Panc1 (cell line): Measurements from ENCODE around the gene MEP1A. TPM values are rescaled to one million over a fixed set of nuclear protein-coding genes. Genes with fewer than 3 reads are reported as not detected.
"Not testable (repeated sequence)": the region's sequence is repeated elsewhere in the genome, so short reads cannot be mapped to it uniquely, and the experiment has no call there.

Experiments used
- ATAC-seq: fragments of 200-7000 bp; cut with Tn5 transposase; 2 replicates; pipeline ENCODE4 v1.9.1; 2020; ENCODE audit warnings: mild to moderate bottlenecking, moderate library complexity
- BruUV-seq: library from RNA; stranded (reverse); fragments of 400-500 nt; replicated peaks from 2 replicates; lab custom pipeline; 2021; lab: Mats Ljungman, UMichigan
- CTCF ChIA-PET: fragments of 300-600 bp; sonication (Branson Sonifier 250); formaldehyde crosslinking; loops from one replicate; lab custom pipeline; 2022; ENCODE audit warnings: antibody characterized with exemption; lab: Charles Lee
- POLR2A ChIA-PET: fragments of 300-600 bp; sonication (Branson Sonifier 250); formaldehyde crosslinking; loops from one replicate; lab custom pipeline; 2022; ENCODE audit warnings: antibody characterized with exemption; lab: Charles Lee
- DNase-seq: peaks from one replicate; pipeline ENCODE4 v3.0.0-alpha.2; 2010; ENCODE audit warnings: low read depth, low spot score
- H3K27ac ChIP-seq: 2 replicates; pipeline ENCODE4 v1.5.1; 2011; ENCODE audit warnings: mild to moderate bottlenecking, low read length, inconsistent platforms
- H3K27me3 ChIP-seq: fragments of 200-500 bp; sonication (Bioruptor generic); 2 replicates; pipeline ENCODE4 v1.6.0; 2014; ENCODE audit warnings: low read length, inconsistent platforms; ENCODE audit not compliant: control insufficient read depth, insufficient read depth
- H3K36me3 ChIP-seq: fragments of 200-500 bp; sonication (Bioruptor generic); 2 replicates; pipeline ENCODE4 v1.5.1; 2014; ENCODE audit warnings: inconsistent platforms, mild to moderate bottlenecking, low read length, moderate library complexity; ENCODE audit not compliant: control insufficient read depth, insufficient read depth
- H3K4me1 ChIP-seq: 2 replicates; pipeline ENCODE4 v1.5.1; 2011; ENCODE audit warnings: inconsistent platforms, mild to moderate bottlenecking, low read length, moderate library complexity; ENCODE audit not compliant: control insufficient read depth, insufficient read depth
- H3K4me3 ChIP-seq, 2 experiments: 2 replicates each; pipeline ENCODE4 v1.5.1; 2011 to 2012; ENCODE audit warnings: low read depth in 2 of 2, low read length in 2 of 2, mild to moderate bottlenecking in 2 of 2, inconsistent platforms in 1 of 2, moderate library complexity in 1 of 2
- H3K9me3 ChIP-seq: fragments of 200-500 bp; sonication (Bioruptor generic); 2 replicates; pipeline ENCODE4 v1.5.1; 2014; ENCODE audit warnings: low read depth, mild to moderate bottlenecking, inconsistent platforms, low read length, moderate library complexity; ENCODE audit not compliant: control insufficient read depth, insufficient read depth
- POLR2AphosphoS5 ChIP-seq: IDR thresholded peaks from 2 replicates; pipeline ENCODE4 v1.6.1; 2012; ENCODE audit warnings: mild to moderate bottlenecking, low read depth, low read length, moderate library complexity
- SIN3A ChIP-seq: IDR thresholded peaks from 2 replicates; pipeline ENCODE4 v1.6.1; 2012; ENCODE audit warnings: low read depth, mild to moderate bottlenecking, low read length, moderate library complexity, borderline replicate concordance; ENCODE audit not compliant: insufficient read depth
- TCF7L2 ChIP-seq: IDR thresholded peaks from 2 replicates; pipeline ENCODE4 v1.6.1; 2011; ENCODE audit warnings: mild to moderate bottlenecking, low read depth, low read length, inconsistent platforms
- in situ Hi-C: cut with HindIII; loops from 2 replicates; pipeline ENCODE4 v1.10.0; 2016; ENCODE audit warnings: low sequenced_read_pairs, low pct_unique_long_range_greater_than_20kb
- intact Hi-C: fragments of 100-400 bp; cut with micrococcal nuclease; formaldehyde crosslinking; loops from one replicate; pipeline ENCODE4 v1.10.0; 2022; ENCODE audit not compliant: unreplicated experiment
- total RNA-seq: library from RNA; stranded (reverse); gene quantifications from one replicate; pipeline ENCODE4 v1.2.1, GENCODE V29; 2021; ENCODE audit not compliant: unreplicated experiment
- TF ChIP-seq, protein P1 (sequence below): fragments of 450-650 bp; IDR thresholded peaks from 2 replicates; pipeline ENCODE4 v1.5.1; 2017; ENCODE audit warnings: mild to moderate bottlenecking
- TF ChIP-seq, protein P2 (sequence below), 2 experiments: IDR thresholded peaks; 2 replicates each; pipeline ENCODE4 v1.6.1; 2011 to 2012; ENCODE audit warnings: low read depth in 2 of 2, control low read depth in 1 of 2, low read length in 1 of 2, mild to moderate bottlenecking in 1 of 2, moderate library complexity in 1 of 2; ENCODE audit not compliant: insufficient read depth in 1 of 2

The MEP1A gene
- total RNA-seq, 1 experiment from 2014 or later, result not detected

DNA sequence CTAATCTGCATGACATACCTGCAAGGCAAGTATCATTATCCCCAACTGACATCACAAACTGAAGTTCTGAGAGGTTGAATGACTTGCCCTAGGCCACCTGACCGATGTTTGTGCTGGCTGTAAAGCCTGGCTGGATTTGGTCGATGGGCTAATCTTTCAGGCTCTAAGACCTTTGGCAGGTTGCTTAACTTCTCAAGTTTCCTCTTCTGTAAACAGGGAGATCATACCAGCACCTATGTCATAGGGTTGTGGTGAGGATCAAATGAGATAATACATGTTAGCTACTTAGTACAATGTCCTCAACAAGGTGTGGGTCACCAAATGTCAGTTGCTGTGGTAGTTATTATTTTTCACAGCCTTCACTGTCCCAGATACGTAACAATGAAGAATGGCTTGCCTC, 32.3 kb upstream of the MEP1A start:
- Histone ChIP-seq H3K27me3 (0 out of 2 replicates have a peak, but pooled peaks cover 2% of the 10 kb centered on the region), H3K9me3 (no peaks in the 10 kb centered on the region), H3K27ac (no peak overlapping the region), H3K4me3 (no peak overlapping the region), H3K36me3 (no peaks in the 10 kb centered on the region), H3K4me1 (no peaks in the 10 kb centered on the region)
- TF ChIP-seq, protein P1, sequence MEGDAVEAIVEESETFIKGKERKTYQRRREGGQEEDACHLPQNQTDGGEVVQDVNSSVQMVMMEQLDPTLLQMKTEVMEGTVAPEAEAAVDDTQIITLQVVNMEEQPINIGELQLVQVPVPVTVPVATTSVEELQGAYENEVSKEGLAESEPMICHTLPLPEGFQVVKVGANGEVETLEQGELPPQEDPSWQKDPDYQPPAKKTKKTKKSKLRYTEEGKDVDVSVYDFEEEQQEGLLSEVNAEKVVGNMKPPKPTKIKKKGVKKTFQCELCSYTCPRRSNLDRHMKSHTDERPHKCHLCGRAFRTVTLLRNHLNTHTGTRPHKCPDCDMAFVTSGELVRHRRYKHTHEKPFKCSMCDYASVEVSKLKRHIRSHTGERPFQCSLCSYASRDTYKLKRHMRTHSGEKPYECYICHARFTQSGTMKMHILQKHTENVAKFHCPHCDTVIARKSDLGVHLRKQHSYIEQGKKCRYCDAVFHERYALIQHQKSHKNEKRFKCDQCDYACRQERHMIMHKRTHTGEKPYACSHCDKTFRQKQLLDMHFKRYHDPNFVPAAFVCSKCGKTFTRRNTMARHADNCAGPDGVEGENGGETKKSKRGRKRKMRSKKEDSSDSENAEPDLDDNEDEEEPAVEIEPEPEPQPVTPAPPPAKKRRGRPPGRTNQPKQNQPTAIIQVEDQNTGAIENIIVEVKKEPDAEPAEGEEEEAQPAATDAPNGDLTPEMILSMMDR, result no peak
- TF ChIP-seq POLR2AphosphoS5 (no peak), TCF7L2 (no peak), SIN3A (no peak)
- TF ChIP-seq, protein P2, sequence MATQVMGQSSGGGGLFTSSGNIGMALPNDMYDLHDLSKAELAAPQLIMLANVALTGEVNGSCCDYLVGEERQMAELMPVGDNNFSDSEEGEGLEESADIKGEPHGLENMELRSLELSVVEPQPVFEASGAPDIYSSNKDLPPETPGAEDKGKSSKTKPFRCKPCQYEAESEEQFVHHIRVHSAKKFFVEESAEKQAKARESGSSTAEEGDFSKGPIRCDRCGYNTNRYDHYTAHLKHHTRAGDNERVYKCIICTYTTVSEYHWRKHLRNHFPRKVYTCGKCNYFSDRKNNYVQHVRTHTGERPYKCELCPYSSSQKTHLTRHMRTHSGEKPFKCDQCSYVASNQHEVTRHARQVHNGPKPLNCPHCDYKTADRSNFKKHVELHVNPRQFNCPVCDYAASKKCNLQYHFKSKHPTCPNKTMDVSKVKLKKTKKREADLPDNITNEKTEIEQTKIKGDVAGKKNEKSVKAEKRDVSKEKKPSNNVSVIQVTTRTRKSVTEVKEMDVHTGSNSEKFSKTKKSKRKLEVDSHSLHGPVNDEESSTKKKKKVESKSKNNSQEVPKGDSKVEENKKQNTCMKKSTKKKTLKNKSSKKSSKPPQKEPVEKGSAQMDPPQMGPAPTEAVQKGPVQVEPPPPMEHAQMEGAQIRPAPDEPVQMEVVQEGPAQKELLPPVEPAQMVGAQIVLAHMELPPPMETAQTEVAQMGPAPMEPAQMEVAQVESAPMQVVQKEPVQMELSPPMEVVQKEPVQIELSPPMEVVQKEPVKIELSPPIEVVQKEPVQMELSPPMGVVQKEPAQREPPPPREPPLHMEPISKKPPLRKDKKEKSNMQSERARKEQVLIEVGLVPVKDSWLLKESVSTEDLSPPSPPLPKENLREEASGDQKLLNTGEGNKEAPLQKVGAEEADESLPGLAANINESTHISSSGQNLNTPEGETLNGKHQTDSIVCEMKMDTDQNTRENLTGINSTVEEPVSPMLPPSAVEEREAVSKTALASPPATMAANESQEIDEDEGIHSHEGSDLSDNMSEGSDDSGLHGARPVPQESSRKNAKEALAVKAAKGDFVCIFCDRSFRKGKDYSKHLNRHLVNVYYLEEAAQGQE (IDR thresholded peaks at IDR 0.05; ENCODE audit: insufficient read depth in 1 of 2, low read depth in 2 of 2, low read length in 1 of 2), result no peak
- POLR2A ChIA-PET, result no interaction called here
- no peak for DNase-seq
- no TSS peak for BruUV-seq
- in situ Hi-C loops, result no loop called here
- intact Hi-C loops, result no loop called here
- CTCF ChIA-PET, result no interaction called here
- ATAC-seq, result no peak

DNA sequence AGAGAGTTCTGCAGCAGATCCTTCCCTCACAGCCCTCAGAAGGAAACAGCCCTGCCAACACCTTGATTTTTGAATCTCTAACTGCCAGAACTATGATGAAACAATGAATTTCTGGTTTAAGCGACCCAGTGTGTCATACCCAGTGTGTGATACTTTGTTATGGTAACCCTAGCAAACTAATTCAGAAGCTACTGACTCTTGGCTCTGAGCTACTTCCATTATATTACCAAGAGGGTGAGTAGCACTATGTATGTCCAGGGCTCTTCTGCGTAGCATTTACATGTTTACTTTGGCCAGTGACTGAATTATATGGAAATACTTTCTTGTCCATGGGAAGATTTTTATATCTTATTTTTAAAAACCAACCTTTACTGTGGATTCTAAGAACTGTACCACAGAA, 29.7 kb upstream of the MEP1A start:
- no peaks in the 10 kb centered on the region for H3K9me3 ChIP-seq
- intact Hi-C loops, result no loop called here
- no peak overlapping the region for H3K4me3 ChIP-seq
- ATAC-seq, result no peak
- in situ Hi-C loops, result no loop called here
- no TSS peak for BruUV-seq
- no peak for DNase-seq
- no peak overlapping the region for H3K27ac ChIP-seq
- H3K4me1 ChIP-seq, result no peaks in the 10 kb centered on the region
- H3K36me3 ChIP-seq, result no peaks in the 10 kb centered on the region
- TF ChIP-seq SIN3A (no peak), TCF7L2 (no peak), POLR2AphosphoS5 (no peak)
- TF ChIP-seq, protein P1, result no peak
- TF ChIP-seq, protein P2 (IDR thresholded peaks at IDR 0.05; ENCODE audit: insufficient read depth in 1 of 2, low read depth in 2 of 2, low read length in 1 of 2), result no peak
- ChIA-PET CTCF (no interaction called here), POLR2A (no interaction called here)
- H3K27me3 ChIP-seq, result no peaks in the 10 kb centered on the region

DNA sequence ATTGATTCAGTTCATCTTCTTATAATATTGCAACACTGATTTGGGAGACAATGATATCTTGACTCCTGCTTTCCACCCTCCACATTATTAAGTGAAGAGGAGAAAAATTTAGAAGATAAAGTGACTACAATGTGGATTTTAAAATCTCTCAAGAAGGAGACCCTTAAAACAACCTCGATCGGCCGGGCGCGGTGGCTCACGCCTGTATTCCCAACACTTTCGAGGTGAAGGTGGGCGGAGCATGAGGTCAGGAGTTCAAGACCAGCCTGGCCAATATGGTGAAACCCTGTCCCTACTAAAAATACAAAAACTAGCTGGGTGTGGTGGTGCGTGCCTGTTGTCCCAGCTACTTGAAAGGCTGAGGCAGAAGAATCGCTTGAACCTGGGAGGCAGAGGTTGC, 28.9 kb upstream of the MEP1A start:
- H3K4me3 ChIP-seq, H3K36me3 ChIP-seq, intact Hi-C loops, in situ Hi-C loops, H3K4me1 ChIP-seq, DNase-seq, H3K9me3 ChIP-seq, H3K27me3 ChIP-seq, H3K27ac ChIP-seq, CTCF ChIA-PET, POLR2A ChIA-PET, ATAC-seq, BruUV-seq: not testable (repeated sequence)
